ENCODE measurements around the gene ZNF730. TPM values are rescaled to one million over a fixed set of nuclear protein-coding genes. Genes with fewer than 3 reads are reported as not detected.
A peak's percentile ranks its signal among the peaks of the same experiment; 100 is the strongest.
"Not testable (repeated sequence)": the region's sequence is repeated elsewhere in the genome, so short reads cannot be mapped to it uniquely, and the experiment has no call there.

Gene ZNF730
- total RNA-seq (2022), result not detected in 2 replicates
- Bru-seq, nascent RNA, result percentile 2 among the genes with signal in this experiment
- BruChase-seq, experiment 1, labeled RNA remaining after a 6-hour chase, result percentile 11 among the genes with signal in this experiment
- BruChase-seq, experiment 2, labeled RNA remaining after a 2-hour chase, result percentile 6 among the genes with signal in this experiment
- long read RNA-seq, result 0 reads

GRCh38 chr19:23116802-23117571, at the start of gene ZNF730:
ZNF730 (plus strand) TSS chr19:23117025; CDS start chr19:23117174, 149 bp downstream.
- Mint-ChIP-seq H3K4me3 (ENCODE audit: low read depth, unreplicated experiment) (no peak within 1 kb of the TSS), H3K9me3 (ENCODE audit: low read depth, unreplicated experiment) (peaks cover 2% of the 10 kb centered on the region), H3K27me3 (ENCODE audit: unreplicated experiment) (no peaks in the 10 kb centered on the region), H3K4me1 (ENCODE audit: low read depth, unreplicated experiment) (no peaks in the 10 kb centered on the region), H3K36me3 (ENCODE audit: insufficient read depth, unreplicated experiment) (no peaks in the 10 kb centered on the region), H3K27ac (ENCODE audit: unreplicated experiment) (no peak within 1 kb of the TSS)
- no TSS peak for BruUV-seq (replicated peaks)
- CTCF ChIA-PET, result no interaction called here
- DNase-seq, result no peak
- no peak for TF ChIP-seq CTCF (IDR thresholded peaks at IDR 0.05; ENCODE audit: unreplicated experiment)
- intact Hi-C loops (cut with micrococcal nuclease; ENCODE audit: unreplicated experiment), result no loop called here

GRCh38 chr19:23070353-23071146, 46.3 kb upstream of the ZNF730 start:
- Mint-ChIP-seq H3K27ac (ENCODE audit: unreplicated experiment) (no peak overlapping the region), H3K9me3 (ENCODE audit: low read depth, unreplicated experiment) (peaks cover 15% of the 10 kb centered on the region), H3K4me3 (ENCODE audit: low read depth, unreplicated experiment) (no peak overlapping the region), H3K36me3 (ENCODE audit: insufficient read depth, unreplicated experiment) (no peaks in the 10 kb centered on the region), H3K4me1 (ENCODE audit: low read depth, unreplicated experiment) (no peaks in the 10 kb centered on the region), H3K27me3 (ENCODE audit: unreplicated experiment) (no peaks in the 10 kb centered on the region)
- CTCF ChIA-PET, result no interaction called here
- no TSS peak for BruUV-seq (replicated peaks)
- TF ChIP-seq CTCF (IDR thresholded peaks at IDR 0.05; ENCODE audit: unreplicated experiment), result no peak
- intact Hi-C loops (cut with micrococcal nuclease; ENCODE audit: unreplicated experiment), result no loop called here
- DNase-seq, result no peak

- no peak for DNase-seq
- CTCF ChIA-PET, result no interaction called here
- Mint-ChIP-seq H3K27ac (ENCODE audit: unreplicated experiment) (no peak overlapping the region), H3K27me3 (ENCODE audit: unreplicated experiment) (no peaks in the 10 kb centered on the region), H3K9me3 (ENCODE audit: low read depth, unreplicated experiment) (peaks cover 15% of the 10 kb centered on the region), H3K36me3 (ENCODE audit: insufficient read depth, unreplicated experiment) (no peaks in the 10 kb centered on the region), H3K4me1 (ENCODE audit: low read depth, unreplicated experiment) (no peaks in the 10 kb centered on the region), H3K4me3 (ENCODE audit: low read depth, unreplicated experiment) (no peak overlapping the region)
- TF ChIP-seq CTCF (IDR thresholded peaks at IDR 0.05; ENCODE audit: unreplicated experiment), result no peak
- intact Hi-C loops (cut with micrococcal nuclease; ENCODE audit: unreplicated experiment), result no loop called here
- no TSS peak for BruUV-seq (replicated peaks)
These were observed 45.7 kb upstream of the ZNF730 start for GRCh38 chr19:23071147-23071511.

GRCh38 chr19:23075031-23075733, 41.6 kb upstream of the ZNF730 start:
- TF ChIP-seq CTCF (IDR thresholded peaks at IDR 0.05; ENCODE audit: unreplicated experiment), result no peak
- no peak for DNase-seq

GRCh38 chr19:23077776-23078175, 39.0 kb upstream of the ZNF730 start:
- DNase-seq; H3K4me1 Mint-ChIP-seq (ENCODE audit: low read depth, unreplicated experiment); H3K4me3 Mint-ChIP-seq (ENCODE audit: low read depth, unreplicated experiment); H3K27me3 Mint-ChIP-seq (ENCODE audit: unreplicated experiment); H3K27ac Mint-ChIP-seq (ENCODE audit: unreplicated experiment); H3K36me3 Mint-ChIP-seq (ENCODE audit: insufficient read depth, unreplicated experiment); BruUV-seq (replicated peaks); H3K9me3 Mint-ChIP-seq (ENCODE audit: low read depth, unreplicated experiment); intact Hi-C loops (cut with micrococcal nuclease; ENCODE audit: unreplicated experiment); CTCF ChIA-PET: not testable (repeated sequence)

More at GRCh38 chr19:23075031-23075733, 41.6 kb upstream of the ZNF730 start:
- intact Hi-C loops (cut with micrococcal nuclease; ENCODE audit: unreplicated experiment), result no loop called here
- Mint-ChIP-seq H3K36me3 (ENCODE audit: insufficient read depth, unreplicated experiment) (no peaks in the 10 kb centered on the region), H3K4me3 (ENCODE audit: low read depth, unreplicated experiment) (no peak overlapping the region), H3K9me3 (ENCODE audit: low read depth, unreplicated experiment) (peaks cover 13% of the 10 kb centered on the region), H3K4me1 (ENCODE audit: low read depth, unreplicated experiment) (no peaks in the 10 kb centered on the region), H3K27me3 (ENCODE audit: unreplicated experiment) (no peaks in the 10 kb centered on the region), H3K27ac (ENCODE audit: unreplicated experiment) (no peak overlapping the region)
- CTCF ChIA-PET, result no interaction called here
- no TSS peak for BruUV-seq (replicated peaks)
